ENCODE results near the gene IREB2.

GRCh38 chr15:78541744-78542034 is 103.7 kb downstream of the IREB2 start:
- TF ChIP-seq CTCF (IDR thresholded peaks at IDR 0.05) (no peak), ZFX (IDR thresholded peaks at IDR 0.05; ENCODE audit: borderline replicate concordance) (no peak)

All from 22Rv1 (cell line).